Activated CD8-positive, alpha-beta memory T cell treated with anti-CD3 and anti-CD28 coated beads, Interleukin-2, amount 50 U/mL, for 24 hours (primary cell): ENCODE results near the gene ABHD15.

Source experiments
- DNase-seq: peaks from one replicate; pipeline ENCODE4 v3.0.0-alpha.2; 2020; ENCODE audit errors: extremely low read depth

ABHD15 gene

DNA sequence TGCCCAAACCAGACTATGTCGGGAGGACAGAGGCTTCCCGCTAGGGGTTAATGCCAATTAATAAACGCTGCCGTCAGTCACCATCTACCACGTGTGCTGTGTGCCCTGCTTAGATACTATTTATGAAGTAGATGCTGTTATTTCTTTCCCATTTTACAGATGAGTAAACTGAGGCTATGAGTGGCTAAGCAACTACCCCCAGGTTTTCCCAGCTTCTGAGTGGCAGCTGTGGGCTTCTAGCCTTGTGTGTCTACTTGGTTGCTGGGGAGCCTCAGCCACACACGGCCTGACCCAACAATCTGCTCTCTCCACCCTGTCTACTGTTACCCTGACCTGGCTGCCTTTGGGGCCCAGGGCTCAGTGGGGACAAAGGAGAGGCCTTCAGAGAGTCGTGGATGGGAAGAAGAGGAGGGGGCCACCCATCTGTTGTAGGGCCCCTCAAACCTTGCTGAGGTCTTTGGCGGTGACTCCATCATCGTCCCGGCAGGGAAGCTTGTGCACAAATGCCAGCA is 15.5 kb upstream of the ABHD15 start:
- DNase-seq, result no peak

DNA sequence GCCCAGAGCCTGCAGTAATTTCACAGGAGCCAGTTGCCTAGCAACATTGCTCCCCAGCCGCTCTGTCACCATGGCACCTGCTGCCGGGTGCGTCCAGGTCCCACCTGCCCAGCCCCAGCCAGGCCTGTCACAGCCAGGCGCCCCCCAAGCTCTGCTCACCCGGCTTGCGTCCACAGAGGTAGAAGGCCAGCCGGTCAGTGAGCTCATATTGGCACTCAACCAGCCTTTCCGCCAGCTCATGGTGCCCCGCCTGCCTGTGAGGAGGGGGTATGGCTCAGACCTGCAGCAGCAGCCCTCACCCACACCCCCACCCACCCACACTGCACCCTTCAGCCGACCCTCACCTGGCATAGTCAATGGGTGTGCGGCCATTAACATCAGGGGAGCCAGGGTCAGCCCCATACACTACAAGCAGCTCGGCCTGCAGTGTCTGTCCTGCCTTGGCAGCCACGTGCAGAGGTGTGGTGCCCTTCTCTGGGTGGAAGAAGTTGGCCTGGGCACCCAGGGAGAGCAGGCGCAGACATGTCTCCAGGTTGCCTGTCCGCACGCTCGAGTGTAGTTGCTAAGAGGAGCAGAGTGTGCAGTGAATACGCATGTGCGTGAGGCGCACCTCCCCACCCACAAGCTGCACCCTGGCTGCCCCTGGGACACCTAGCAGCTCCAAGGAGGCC is 14.9 kb upstream of the ABHD15 start:
- no peak for DNase-seq

DNA sequence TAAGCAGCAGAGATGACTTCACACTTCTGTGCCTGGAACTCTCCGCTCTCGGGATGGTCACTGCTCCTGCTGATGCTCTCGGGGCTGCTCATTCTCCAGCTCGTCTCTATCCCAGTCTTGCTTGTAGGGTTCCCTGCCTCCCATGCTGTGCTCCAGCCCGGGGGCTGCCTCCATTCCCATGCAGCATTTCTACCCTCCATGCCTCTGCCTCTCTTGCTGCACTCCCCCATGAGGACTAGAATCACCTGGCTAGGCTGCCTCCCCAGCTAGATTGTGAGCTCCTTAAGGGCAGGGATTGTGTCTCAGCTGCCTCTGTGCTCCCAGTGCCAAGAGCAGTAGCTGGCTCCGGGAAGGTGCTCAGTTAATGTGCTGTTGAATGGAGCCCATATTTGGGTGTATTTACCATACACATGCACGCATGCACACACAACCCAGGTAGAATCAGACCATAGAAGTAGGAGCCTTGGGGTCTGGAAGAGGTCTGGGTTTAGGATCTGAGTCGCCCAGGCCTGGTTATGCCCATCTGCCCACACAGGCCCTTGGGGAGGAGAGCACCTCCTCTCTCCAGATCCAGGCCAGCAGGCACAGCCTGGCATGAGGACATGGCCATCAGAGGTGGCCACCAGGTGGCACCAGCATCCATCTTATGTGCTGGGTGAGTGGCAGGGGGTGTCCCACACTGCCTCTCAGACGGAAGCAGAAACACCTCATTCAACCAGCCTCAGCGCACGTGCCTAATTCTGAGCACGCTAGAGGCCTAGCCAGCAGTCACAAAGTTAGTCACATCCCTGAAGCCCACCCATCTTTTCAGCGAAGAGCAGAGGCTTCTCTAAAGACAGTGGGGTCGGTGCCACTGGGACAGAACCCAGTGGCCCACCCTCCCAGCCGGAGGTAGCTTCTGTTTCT is 13.3 kb upstream of the ABHD15 start:
- peak; percentile 80 for DNase-seq

DNA sequence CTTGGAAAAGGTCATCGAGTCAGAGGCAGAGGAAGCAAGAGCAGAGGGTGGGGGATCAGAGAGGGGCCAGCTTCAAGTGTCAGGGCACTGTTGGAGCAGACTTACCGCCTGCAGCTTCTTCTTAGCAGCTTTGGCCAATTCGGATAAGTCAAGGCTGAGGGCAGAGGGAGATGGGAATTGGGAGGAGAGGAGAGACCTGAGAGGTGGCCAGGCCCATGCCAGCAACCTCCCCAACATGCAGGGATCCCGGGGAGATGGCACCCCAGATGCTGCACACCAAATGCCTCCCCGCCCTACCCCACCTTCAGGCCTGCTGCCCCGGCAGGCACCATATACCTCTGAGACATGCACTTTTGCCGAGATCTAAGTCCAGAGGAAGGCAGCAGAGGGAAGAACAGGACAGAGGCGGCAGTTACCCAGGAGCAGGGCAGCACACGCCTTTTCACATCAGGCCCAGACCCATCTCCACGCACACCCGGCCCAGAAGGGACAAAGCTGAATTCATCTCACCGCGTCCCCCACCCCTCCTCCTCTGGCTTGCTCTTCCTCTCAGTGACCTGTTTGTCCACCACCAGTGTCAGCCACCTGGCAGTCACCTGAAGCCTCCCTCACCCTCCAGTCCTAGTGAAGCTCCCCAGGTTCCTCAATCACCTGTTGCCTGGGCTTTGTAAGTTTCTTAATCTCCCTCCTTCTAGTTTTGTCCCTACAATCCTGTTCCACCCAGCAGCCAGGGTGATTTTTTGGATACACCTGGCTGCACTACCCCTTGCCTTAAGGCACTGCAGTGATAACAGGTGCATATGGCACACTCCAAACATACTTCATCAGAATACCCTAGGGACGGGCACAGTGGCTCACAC is 12.0 kb upstream of the ABHD15 start:
- DNase-seq, result no peak

DNA sequence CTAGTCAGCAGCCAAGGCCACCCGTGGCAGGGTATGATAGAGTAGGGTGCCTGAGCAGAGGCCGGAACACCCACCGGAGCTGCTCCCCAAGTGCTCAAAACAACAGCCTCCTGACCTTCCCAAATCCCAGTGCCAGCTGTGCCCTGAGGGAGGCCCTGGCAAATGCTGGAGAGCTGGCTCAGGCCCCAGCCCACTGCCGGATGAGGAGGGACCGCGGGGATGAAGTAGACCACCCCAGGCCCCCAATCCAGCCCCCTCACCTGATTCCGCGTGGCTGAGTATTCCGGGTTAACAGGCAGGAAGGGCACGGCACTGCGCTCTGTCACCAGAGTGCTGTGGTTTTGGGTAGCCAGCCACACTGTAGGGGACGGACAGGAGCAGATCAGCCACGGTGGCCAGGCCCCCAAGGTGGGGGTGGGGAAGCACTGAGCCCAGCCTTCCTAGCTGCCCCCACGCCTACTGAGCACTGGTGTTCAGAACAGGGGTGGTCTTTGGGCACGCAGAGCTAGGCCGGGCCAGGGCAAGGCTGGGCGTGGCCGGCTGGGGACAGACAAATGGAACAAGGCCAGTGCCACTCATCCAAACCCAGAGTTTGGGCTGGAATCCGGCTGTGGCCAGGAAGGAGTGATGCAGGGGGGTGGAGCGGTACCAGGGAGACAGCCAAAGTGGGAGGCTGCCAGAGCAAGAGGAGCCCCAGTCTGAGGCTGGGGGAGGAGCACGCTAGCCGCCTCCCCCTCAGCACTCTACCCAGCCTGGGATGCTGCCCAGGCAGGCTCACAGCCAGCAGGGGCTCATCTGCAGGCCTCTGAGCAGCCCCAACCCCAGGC is 10.8 kb upstream of the ABHD15 start:
- no peak for DNase-seq

DNA sequence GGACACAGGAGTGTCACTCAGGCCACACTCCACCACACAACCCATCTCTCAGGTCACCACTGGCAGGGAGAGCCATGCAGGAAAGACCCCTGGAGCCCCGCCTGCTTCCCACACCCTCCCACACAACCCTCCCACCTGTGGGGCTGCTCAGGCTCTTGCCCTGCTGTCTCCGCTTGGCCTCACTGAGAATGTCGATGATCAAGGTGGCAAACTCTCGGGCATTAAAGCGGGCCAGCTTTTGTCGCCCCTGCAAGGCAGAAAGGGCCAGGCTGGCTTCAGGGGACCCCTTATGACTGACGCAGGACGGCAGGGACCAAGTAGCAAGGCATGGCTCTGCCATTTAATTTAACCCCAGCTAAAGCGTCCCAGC is 10.1 kb upstream of the ABHD15 start:
- no peak for DNase-seq

DNA sequence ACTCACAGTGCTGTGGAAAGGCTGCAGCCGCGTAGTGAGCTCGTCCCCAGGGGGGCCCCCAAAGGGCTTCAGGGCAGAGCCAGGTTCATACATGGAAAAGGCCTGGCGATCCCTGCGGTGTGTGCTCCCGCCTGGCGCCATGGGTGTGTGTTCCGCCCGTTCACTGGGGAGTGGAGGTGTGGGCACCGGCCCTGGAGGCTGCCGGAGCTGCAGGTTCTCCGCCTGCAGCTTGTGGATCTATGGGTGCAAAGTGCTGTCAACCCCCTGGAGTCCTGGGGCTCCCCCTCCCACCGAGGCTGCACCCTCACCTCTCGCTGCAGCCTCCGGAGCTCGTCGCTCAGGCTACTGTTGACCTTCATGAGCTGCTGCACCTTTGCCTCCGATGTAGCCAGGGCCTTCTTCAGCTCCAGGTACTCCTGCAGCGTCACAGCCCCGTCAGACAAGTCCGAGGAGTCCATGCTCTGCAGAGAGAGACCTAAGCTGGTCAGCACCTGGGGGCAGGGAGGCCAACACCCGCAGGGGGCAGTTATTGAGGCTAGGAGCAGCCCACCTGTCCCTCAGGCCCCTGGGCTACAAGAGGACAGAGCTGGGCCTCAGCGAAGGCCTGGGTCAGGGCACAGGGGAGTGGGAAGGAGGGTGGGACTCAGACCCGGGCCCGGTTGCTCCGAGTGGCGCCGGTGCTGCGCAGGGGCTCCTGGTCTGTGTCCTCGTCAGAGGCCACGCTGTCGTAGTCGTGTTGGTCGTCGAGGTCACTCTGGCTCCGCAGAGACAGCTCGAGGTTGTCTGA is 9.6 kb upstream of the ABHD15 start:
- DNase-seq, result no peak

DNA sequence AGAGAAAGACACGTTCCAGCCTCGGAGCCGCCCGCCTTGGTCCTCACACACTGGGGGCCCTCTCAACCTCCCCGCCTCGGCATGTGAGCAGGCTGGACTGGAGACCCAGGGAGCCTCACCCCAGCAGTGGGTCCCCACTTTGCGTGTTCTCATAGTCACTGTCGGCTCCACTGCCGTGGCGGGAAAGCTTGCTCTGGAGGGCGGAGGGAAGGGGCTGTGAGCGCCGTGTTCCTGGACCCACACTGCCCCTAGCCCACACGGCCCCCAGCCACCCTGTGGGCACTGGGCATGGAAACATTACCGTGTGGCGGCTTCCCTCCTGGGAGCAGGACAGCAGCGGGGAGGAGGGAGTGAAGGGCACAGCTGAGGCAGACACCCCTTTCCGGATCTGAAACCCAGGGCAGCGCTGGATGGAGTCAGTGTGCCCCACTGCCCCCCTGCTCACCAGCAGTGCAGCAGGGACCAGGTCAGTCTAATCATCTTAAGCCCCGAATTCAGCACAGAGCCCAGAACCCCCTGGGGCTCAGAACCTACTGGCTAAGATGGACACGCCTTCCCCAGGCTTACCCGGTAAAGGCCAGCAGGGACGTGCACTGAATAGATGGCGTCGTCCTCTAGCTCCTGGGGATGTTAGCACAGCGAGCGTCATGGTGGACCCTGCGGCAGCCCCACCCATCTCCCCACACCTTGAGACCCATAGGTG is 8.8 kb upstream of the ABHD15 start:
- DNase-seq, result no peak

DNA sequence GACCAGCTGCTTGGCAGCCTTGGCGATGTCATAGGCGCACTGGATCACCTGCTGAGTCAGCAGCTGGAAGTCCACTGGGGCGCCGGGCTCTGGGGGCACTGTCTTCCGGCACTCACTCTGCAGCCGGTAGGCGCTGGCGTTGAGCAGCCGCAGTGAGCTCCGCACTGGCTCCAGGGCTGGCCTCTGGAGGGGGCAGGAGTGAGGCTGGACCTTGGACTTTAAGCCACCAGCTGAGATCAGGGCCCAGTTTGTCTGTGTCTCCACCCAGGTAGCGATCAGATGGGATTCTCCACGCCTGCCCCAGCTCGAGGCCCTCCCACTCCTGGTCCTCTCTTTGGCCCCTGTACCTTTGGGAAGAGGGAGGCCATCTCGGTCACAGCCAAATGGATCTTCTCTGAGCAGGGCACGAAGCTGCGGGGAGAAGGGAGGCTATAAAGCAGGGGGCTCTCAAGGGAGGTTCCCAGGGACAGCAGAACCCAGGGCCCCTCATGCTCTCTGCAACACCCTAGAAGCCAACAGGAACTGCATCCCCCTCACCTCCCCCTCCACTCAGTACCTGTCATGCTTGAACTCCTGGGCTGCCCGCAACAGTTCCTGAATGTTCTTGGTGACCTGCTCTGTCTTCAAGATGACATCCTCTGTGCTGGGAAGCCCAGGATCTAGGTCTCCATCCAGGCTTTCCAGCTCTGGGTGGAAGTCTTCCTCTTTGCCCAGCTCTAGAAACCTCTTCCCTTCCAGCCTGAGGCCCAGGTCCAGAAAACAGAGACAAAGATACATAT is 8.1 kb upstream of the ABHD15 start:
- no peak for DNase-seq

DNA sequence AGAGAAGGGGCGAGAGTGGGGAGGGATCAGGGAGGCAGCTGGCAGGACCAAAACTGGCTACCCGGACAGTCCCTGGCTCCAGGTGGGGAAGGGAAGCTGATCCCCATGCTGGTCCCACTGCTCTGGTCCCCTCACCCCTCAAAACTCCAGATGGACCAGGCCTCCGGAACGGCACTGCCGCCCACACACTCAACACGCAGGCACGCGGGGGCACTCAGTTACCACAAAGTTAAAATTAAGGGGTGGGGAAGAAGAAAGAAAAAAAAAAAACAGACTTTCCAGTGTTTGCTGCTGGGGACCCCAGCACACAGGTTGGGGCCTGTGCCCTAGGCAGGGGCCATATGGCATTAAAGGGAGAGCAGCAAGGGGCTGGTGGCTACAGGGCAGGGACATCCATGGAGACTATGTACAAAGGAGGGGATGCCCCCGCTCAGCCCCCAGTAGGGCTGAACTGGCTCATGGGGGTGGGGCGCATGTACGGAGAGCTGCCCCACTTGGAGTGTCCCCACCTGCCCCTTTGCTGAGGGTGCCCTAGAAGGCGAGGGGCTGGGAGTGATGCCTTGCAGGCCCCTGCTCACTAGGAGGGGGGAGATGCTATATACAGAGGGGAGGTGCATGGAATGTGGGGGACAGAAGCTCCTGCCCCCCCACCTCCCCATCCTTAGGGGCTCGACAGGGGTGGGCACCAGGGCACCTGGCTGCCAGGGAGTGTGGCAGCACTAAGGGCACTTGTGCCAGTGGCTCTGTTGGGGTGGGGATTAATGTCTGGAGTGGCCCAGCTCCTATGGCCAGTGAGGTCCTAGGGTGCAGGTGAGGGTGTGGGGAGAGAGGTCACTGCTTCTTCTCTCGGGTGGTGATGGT is 7.3 kb upstream of the ABHD15 start:
- DNase-seq, result no peak

DNA sequence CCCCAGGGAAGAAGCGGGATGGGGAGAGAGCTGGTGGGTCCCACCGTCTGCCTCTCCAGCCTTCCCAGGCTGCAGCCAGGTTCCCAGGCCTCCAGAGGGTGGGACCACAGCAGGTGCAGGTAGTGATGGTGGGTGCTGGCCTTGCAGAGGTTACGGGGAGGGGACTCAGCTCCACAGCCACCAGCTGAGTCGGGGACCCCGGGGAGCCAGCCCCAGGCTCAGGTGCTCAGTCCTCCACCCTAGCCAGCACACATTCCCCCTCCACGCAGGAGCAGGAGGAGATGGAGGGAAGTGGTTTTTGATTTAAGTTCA is 6.7 kb upstream of the ABHD15 start:
- DNase-seq, result no peak

DNA sequence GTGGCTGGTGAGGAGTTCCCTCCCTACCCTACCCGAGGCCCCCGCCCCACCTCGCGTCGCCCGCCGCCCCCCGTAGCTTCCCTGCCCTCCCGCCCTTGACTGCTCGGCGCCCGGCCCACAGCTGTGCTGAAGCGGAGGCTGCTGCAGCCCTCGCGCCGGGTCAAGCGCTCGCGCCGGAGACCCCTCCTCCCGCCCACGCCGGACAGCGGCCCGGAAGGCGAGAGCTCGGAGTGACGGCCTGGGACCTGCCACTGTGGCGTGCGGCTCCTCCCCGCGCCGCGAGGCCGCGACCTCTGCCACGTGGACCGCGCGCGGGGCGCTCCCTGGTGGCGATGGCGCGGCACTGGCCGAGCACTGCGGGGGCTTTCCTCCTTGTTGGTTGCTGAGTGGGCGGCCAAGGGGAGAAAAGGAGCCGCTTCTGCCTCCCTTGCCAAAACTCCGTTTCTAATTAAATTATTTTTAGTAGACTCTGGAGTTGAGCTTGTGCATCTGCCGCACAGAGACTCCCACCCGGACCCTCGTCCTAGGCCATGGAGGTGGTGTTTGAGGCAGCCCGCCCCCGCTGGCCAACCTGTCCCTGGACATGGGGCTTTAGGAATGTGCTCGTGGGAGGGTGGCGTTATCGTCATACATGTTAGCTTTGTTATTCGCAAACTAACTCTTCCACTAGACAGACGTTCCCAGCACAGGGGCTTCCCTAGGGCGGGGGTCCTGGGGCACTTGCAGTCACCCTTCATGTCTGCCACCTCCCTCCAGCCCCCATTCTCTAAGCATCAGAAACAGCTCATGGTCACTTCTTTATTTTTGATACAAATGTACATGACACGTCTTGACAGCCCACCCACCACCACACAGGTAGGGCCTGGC is 6.1 kb upstream of the ABHD15 start:
- DNase-seq, result no peak

DNA sequence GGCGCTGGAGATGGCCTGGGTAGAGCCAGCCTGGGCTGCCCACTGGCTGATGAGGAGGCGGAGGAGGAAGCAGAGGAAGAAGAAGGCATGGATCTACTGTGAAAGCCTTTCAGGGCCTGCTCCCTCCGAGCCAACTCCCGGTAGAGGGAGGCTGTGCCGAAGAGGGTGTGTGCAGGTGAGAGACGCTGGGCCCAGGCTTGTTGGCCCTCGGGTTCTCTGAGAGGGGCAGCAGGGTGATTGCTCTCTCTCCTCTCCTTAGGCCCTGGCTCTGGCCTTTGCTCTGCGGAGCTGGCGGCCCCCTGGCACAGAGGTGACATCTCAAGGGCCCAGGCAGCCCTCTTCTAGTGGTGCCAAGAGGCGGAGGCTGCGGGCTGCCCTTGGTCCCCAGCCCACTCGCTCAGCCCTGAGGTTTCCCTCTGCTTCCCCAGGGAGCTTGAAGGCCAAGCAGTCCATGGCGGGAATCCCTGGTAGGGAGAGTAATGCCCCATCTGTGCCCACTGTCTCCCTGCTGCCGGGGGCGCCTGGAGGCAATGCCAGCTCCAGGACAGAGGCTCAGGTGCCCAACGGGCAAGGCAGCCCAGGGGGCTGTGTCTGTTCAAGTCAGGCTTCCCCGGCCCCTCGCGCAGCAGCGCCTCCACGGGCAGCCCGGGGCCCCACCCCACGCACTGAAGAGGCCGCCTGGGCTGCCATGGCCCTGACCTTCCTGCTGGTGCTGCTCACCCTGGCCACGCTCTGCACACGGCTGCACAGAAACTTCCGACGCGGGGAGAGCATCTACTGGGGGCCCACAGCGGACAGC is 5.2 kb upstream of the ABHD15 start:
- DNase-seq, result no peak

DNA sequence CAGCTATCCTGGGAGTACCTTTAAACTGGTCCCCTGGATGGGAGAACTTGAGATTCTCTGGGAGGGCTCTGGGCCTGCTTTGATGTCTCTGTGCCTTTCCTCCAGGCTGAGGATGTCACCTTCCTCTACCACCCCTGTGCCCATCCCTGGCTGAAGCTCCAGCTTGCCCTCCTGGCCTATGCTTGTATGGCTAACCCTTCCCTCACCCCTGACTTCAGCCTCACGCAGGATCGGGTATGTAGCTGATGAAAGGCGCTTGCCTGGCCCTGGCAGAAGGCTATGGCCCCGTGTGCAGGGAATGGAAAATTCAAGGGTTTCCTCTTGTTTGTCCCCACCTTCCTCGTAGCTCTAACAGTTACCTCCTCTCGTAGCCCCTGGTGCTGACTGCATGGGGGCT is 4.6 kb upstream of the ABHD15 start:
- DNase-seq, result no peak

DNA sequence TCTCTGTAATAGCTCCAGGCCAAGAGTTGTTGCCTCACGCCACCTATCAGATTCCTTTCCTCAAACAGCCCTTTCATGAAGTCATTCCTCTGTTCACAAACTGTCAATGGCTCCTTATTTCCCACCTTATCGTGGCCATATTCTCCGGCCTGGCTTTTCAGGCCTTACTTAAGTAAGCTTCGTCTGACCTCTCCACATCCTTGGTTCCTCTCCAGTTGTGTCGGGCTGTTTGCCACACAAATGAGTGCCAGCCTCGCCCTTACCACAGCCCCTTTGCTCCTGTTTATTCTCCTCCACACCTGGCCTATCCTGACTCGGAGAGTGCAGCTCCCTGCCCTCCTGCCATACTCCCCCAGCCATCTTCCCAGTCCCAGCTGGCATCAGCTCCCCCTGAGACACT is 3.7 kb upstream of the ABHD15 start:
- DNase-seq, result no peak

DNA sequence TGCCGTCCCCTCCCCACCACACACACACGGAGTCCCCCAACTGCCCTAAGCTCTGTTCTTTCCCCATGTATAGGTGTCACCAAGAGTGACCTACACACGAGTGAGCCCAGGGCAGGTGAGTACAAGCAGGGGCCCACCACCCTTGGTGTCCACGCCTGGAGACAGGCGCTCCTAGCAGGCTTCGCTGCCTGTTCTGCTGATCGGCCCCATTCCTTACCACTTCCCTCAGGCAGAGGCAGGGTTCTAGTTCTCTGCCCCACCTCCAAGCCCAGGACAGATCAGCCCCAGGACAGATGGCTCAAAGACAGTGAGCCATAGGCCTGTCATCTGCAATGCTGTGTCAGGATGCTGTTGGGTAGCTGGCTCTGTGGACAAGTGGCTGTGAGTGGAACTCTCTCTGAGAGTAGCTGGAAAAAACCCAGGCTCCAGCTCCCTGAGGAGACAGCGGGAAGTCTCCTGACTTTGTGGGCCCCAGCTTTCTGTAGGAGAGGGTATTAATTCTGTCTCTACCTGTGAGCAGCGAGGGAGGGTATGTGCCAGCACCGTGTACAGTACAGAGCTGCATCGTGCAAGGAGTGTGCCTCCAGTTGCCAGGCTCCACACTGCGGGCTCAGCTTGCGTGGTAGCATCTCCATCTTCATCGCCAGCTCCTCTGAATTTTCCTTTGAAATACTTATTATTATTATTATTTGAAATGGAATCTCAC is 2.6 kb upstream of the ABHD15 start:
- DNase-seq, result no peak
